ENCODE results near the gene PLTP. TPM values are rescaled to one million over a fixed set of nuclear protein-coding genes. Genes with fewer than 3 reads are reported as not detected.

The PLTP gene
- total and polyA plus RNA-seq, 2 experiments from 2014 or later = 108 to 160 TPM

DNA sequence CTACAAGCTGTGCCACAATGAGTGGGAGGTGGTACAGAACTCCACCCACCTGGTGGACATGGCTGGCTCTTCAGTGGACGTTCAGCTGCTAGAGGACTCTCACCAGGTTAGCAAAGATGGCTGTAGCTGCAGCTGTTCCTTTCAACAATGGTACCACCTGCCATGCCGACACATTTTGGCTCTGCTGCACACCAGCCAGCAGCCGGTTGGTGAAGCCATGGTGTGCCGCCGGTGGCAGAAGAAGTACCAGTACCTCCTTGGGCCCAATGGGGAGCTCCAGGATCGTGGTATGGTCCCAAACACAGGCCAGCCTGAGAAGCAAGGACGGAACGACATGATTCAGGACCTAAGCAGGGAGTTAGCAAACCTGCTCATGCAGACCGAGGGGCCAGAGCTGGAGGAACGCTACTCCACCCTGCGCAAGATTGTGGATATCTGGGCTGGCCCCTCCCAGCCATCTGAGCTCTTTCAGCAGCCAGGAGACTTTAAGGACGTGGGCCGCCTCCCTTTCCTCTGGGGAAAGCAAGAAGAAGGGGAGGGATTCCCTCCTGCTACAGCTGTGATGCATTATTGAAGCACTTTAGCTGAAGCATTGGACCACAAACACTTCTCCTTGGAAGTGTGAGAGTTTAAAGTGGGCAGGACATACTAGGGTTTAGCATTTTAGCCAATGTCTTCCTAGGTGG, 33.7 kb downstream of the PLTP start (continued):
- TF ChIP-seq, protein P1, sequence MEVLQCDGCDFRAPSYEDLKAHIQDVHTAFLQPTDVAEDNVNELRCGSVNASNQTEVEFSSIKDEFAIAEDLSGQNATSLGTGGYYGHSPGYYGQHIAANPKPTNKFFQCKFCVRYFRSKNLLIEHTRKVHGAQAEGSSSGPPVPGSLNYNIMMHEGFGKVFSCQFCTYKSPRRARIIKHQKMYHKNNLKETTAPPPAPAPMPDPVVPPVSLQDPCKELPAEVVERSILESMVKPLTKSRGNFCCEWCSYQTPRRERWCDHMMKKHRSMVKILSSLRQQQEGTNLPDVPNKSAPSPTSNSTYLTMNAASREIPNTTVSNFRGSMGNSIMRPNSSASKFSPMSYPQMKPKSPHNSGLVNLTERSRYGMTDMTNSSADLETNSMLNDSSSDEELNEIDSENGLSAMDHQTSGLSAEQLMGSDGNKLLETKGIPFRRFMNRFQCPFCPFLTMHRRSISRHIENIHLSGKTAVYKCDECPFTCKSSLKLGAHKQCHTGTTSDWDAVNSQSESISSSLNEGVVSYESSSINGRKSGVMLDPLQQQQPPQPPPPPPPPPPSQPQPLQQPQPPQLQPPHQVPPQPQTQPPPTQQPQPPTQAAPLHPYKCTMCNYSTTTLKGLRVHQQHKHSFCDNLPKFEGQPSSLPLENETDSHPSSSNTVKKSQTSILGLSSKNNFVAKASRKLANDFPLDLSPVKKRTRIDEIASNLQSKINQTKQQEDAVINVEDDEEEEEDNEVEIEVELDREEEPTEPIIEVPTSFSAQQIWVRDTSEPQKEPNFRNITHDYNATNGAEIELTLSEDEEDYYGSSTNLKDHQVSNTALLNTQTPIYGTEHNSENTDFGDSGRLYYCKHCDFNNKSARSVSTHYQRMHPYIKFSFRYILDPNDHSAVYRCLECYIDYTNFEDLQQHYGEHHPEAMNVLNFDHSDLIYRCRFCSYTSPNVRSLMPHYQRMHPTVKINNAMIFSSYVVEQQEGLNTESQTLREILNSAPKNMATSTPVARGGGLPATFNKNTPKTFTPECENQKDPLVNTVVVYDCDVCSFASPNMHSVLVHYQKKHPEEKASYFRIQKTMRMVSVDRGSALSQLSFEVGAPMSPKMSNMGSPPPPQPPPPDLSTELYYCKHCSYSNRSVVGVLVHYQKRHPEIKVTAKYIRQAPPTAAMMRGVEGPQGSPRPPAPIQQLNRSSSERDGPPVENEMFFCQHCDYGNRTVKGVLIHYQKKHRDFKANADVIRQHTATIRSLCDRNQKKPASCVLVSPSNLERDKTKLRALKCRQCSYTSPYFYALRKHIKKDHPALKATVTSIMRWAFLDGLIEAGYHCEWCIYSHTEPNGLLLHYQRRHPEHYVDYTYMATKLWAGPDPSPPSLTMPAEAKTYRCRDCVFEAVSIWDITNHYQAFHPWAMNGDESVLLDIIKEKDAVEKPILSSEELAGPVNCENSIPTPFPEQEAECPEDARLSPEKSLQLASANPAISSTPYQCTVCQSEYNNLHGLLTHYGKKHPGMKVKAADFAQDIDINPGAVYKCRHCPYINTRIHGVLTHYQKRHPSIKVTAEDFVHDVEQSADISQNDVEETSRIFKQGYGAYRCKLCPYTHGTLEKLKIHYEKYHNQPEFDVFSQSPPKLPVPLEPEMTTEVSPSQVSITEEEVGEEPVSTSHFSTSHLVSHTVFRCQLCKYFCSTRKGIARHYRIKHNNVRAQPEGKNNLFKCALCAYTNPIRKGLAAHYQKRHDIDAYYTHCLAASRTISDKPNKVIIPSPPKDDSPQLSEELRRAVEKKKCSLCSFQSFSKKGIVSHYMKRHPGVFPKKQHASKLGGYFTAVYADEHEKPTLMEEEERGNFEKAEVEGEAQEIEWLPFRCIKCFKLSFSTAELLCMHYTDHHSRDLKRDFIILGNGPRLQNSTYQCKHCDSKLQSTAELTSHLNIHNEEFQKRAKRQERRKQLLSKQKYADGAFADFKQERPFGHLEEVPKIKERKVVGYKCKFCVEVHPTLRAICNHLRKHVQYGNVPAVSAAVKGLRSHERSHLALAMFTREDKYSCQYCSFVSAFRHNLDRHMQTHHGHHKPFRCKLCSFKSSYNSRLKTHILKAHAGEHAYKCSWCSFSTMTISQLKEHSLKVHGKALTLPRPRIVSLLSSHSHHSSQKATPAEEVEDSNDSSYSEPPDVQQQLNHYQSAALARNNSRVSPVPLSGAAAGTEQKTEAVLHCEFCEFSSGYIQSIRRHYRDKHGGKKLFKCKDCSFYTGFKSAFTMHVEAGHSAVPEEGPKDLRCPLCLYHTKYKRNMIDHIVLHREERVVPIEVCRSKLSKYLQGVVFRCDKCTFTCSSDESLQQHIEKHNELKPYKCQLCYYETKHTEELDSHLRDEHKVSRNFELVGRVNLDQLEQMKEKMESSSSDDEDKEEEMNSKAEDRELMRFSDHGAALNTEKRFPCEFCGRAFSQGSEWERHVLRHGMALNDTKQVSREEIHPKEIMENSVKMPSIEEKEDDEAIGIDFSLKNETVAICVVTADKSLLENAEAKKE (CRISPR knock-in tag; IDR thresholded peaks at IDR 0.05) = no peak
- TF ChIP-seq, protein P2, sequence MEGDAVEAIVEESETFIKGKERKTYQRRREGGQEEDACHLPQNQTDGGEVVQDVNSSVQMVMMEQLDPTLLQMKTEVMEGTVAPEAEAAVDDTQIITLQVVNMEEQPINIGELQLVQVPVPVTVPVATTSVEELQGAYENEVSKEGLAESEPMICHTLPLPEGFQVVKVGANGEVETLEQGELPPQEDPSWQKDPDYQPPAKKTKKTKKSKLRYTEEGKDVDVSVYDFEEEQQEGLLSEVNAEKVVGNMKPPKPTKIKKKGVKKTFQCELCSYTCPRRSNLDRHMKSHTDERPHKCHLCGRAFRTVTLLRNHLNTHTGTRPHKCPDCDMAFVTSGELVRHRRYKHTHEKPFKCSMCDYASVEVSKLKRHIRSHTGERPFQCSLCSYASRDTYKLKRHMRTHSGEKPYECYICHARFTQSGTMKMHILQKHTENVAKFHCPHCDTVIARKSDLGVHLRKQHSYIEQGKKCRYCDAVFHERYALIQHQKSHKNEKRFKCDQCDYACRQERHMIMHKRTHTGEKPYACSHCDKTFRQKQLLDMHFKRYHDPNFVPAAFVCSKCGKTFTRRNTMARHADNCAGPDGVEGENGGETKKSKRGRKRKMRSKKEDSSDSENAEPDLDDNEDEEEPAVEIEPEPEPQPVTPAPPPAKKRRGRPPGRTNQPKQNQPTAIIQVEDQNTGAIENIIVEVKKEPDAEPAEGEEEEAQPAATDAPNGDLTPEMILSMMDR (conservative IDR thresholded peaks at IDR 0.05; ENCODE audit: low read depth in 2 of 2) = no peak
- TF ChIP-seq, protein P3, sequence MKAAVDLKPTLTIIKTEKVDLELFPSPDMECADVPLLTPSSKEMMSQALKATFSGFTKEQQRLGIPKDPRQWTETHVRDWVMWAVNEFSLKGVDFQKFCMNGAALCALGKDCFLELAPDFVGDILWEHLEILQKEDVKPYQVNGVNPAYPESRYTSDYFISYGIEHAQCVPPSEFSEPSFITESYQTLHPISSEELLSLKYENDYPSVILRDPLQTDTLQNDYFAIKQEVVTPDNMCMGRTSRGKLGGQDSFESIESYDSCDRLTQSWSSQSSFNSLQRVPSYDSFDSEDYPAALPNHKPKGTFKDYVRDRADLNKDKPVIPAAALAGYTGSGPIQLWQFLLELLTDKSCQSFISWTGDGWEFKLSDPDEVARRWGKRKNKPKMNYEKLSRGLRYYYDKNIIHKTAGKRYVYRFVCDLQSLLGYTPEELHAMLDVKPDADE (IDR thresholded peaks at IDR 0.05) = no peak
- no peak for TF ChIP-seq JUNB (IDR thresholded peaks at IDR 0.05; ENCODE audit: unreplicated experiment)
- TF ChIP-seq POLR2AphosphoS5 (IDR thresholded peaks at IDR 0.05; ENCODE audit: low read depth) = no peak
- no peak for TF ChIP-seq ZNF331 (CRISPR knock-in tag; IDR thresholded peaks at IDR 0.05; ENCODE audit: low read depth)
